HepG2 (cell line): Measurements from ENCODE around the gene SERP1. TPM values are rescaled to one million over a fixed set of nuclear protein-coding genes. Genes with fewer than 3 reads are reported as not detected.

Experiments used
- ASH2L ChIP-seq: fragments of 300-600, 200-600 bp; sonication (generic); IDR thresholded peaks from 2 replicates; pipeline ENCODE4 v1.7.0; 2017; ENCODE audit warnings: low read depth, mild to moderate bottlenecking, moderate library complexity, mixed read lengths, low read length; ENCODE audit not compliant: insufficient read length
- BRF2 ChIP-seq: sonication (generic); formaldehyde crosslinking; IDR thresholded peaks from 2 replicates; pipeline ENCODE4 v1.8.1; 2022; ENCODE audit warnings: mild to moderate bottlenecking, missing genetic modification reagents
- EZH2 ChIP-seq: conservative IDR thresholded peaks from 2 replicates; pipeline ENCODE4 v1.6.1; 2012; ENCODE audit warnings: mild to moderate bottlenecking, low read depth, low read length, moderate library complexity
- KLF12 ChIP-seq: sonication (generic); formaldehyde crosslinking; IDR thresholded peaks from 2 replicates; pipeline ENCODE4 v1.4.0; 2020; ENCODE audit warnings: missing genetic modification reagents, borderline replicate concordance
- MTF2 ChIP-seq: sonication (generic); formaldehyde crosslinking; IDR thresholded peaks from 2 replicates; pipeline ENCODE4 v1.5.0; 2020; ENCODE audit warnings: missing genetic modification reagents, borderline replicate concordance
- RBAK ChIP-seq: sonication (generic); formaldehyde crosslinking; IDR thresholded peaks from 2 replicates; pipeline ENCODE4 v1.5.1; 2020; ENCODE audit warnings: mild to moderate bottlenecking, missing genetic modification reagents
- RBM39 ChIP-seq: fragments of 200-400 bp; formaldehyde crosslinking; IDR thresholded peaks from one replicate; pipeline ENCODE4 v1.6.1; 2018; ENCODE audit warnings: antibody characterized with exemption, mild to moderate bottlenecking, low read depth, low read length; ENCODE audit not compliant: poor library complexity, severe bottlenecking
- SNAPC2 ChIP-seq: sonication (generic); formaldehyde crosslinking; IDR thresholded peaks from 2 replicates; pipeline ENCODE4 v1.8.1; 2022; ENCODE audit warnings: mild to moderate bottlenecking, missing genetic modification reagents
- SNAPC5 ChIP-seq: sonication (generic); formaldehyde crosslinking; IDR thresholded peaks from 2 replicates; pipeline ENCODE4 v1.8.1; 2023; ENCODE audit warnings: mild to moderate bottlenecking, missing genetic modification reagents, borderline replicate concordance
- TGIF2 ChIP-seq: IDR thresholded peaks from 2 replicates; pipeline ENCODE4 v1.6.1; 2016; ENCODE audit warnings: control low read depth, missing compliant biosample characterization
- UBTF ChIP-seq: sonication (generic); formaldehyde crosslinking; IDR thresholded peaks from 2 replicates; pipeline ENCODE4 v1.4.0; 2020; ENCODE audit warnings: mild to moderate bottlenecking, missing genetic modification reagents
- XRCC5 ChIP-seq: fragments of 200-400 bp; formaldehyde crosslinking; optimal IDR thresholded peaks from 2 replicates; pipeline ENCODE3; 2017; ENCODE audit warnings: mild to moderate bottlenecking, low read length
- ZBTB1 ChIP-seq: sonication (generic); formaldehyde crosslinking; IDR thresholded peaks from 2 replicates; pipeline ENCODE4 v1.4.0; 2020; ENCODE audit warnings: missing genetic modification reagents, borderline replicate concordance
- ZGPAT ChIP-seq: IDR thresholded peaks from 2 replicates; pipeline ENCODE4 v1.6.1; 2016; ENCODE audit warnings: mild to moderate bottlenecking
- ZNF142 ChIP-seq: sonication (generic); formaldehyde crosslinking; IDR thresholded peaks from 2 replicates; pipeline ENCODE4 v1.4.0; 2020; ENCODE audit warnings: missing genetic modification reagents
- ZNF326 ChIP-seq: sonication (generic); formaldehyde crosslinking; IDR thresholded peaks from 2 replicates; pipeline ENCODE4 v1.4.0; 2020; ENCODE audit warnings: missing genetic modification reagents, borderline replicate concordance
- ZNF776 ChIP-seq: sonication (generic); formaldehyde crosslinking; IDR thresholded peaks from 2 replicates; pipeline ENCODE4 v1.4.0; 2020; ENCODE audit warnings: mild to moderate bottlenecking, missing genetic modification reagents
- polyA plus RNA-seq, 8 experiments: library from polyadenylated mRNA; depleted of rRNA in 3 of 8; stranded (reverse) in 7 of 8; unstranded in 1 of 8; fragments of >200 nt; fragmentation: Illumina TruSeq in 4 of 8; extraction: Trizol in 4 of 8; gene quantifications; 2 replicates each; pipeline versions ENCODE4 v1.2.1 to v1.2.3, GENCODE V29; 2011 to 2016; ENCODE audit warnings: low read depth in 4 of 8, missing spikeins in 1 of 8, mixed read lengths in 1 of 8; ENCODE audit not compliant: insufficient read depth in 1 of 8
- total RNA-seq, 5 experiments: library from RNA; depleted of rRNA; stranded (reverse); fragments of >200 nt; fragmentation: Illumina TruSeq; extraction: Trizol; gene quantifications; 2 replicates each; pipeline ENCODE4 v1.2.3, GENCODE V29; 2016; ENCODE audit warnings: low read depth in 1 of 5

Gene SERP1
- total and polyA plus RNA-seq, 2 of the 13 experiments (the other 11 are each of a cell fraction or from before 2014, with no cell fraction given): 61.2 to 95.0 TPM

GRCh38 chr3:150546226-150547044 is at the start of gene SERP1, which contains the start of gene EIF2A (continued):
- no peak for TF ChIP-seq KLF12
- TF ChIP-seq EZH2: no peak
- TF ChIP-seq MTF2 (CRISPR knock-in tag): no peak
- peak; percentile 63; the same call in 1 of the 2 replicates for TF ChIP-seq BRF2 (CRISPR knock-in tag)
- TF ChIP-seq ZBTB1: no peak
- peak; percentile 84 for TF ChIP-seq RBM39
- peak; percentile 83; the same call in 1 of the 2 replicates for TF ChIP-seq SNAPC2 (CRISPR knock-in tag)
- no peak for TF ChIP-seq TGIF2 (CRISPR knock-in tag)
- no peak; the same call in 1 of the 2 replicates for TF ChIP-seq ZNF142 (CRISPR knock-in tag)
- TF ChIP-seq UBTF (CRISPR knock-in tag): peak; percentile 98
- peak; percentile 68; the same call in 1 of the 2 replicates for TF ChIP-seq SNAPC5 (CRISPR knock-in tag)
- peak; percentile 77 for TF ChIP-seq ZGPAT (CRISPR knock-in tag)
- TF ChIP-seq RBAK (CRISPR knock-in tag): no peak
- TF ChIP-seq ASH2L: peak; percentile 96
- no peak for TF ChIP-seq ZNF326
- TF ChIP-seq ZNF776 (CRISPR knock-in tag): peak; percentile 67; the same call in 1 of the 2 replicates
- TF ChIP-seq XRCC5: no peak
